HG03565 (cell line): Measurements from ENCODE around the gene CAVIN2.

Experiments
- ATAC-seq: cut with Tn5 transposase; IDR thresholded peaks from one replicate; pipeline ENCODE4 v1.9.1; 2021; ENCODE audit warnings: mild to moderate bottlenecking, moderate library complexity; ENCODE audit not compliant: unreplicated experiment

The CAVIN2 gene

DNA sequence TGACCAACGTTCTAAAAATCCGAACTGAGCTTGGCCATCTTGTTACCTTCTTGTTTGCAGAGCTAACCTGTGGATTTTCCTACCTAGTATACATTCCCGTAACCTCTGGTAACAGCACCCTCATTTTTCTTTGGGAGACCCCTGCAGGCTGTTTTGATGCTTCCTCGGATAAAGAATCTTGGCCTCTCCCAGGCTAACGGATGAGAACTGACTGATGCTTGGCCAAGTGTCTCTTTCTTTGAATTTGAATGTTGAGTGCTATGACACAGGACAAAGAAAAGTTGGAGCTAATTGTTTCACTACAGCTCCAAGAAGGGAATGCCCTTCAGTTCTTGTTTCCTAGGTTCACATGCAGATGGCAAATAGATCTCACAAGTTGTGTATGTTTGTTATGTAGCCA, 19.3 kb upstream of the CAVIN2 start:
- no peak for ATAC-seq

DNA sequence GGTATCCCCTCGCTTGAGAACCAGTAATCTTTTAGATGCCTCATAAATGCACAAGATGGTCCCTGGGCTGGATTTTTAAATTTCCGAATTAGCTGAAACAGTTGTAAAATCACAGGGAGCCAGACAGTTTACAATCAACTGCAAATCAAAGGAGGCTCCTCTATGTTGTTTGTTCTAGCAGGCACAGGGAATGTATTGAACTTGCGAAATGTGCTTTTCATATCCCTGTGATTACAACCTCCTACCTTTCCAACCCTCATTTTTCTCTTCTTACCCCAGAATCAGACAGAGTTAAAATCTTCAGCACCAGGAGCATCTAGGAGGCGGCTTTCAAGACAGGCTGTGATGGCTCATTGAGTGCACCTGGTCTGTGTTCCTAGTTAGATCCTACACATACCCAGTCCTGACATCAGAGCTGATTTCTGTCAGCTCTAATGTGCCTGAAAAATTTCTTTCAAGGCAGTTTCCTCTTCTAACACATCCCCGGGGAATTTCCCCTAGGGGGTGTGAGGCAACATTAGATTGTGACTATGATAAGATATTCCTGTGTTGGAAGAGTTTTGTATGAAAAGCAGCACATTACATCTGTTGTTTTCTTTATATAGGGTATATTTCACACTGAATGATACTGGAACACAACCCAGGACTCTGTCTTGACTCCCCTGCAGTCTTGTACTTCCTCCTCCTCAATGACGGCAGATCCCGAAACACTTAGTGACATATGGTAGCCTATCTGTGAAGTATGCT, 17.9 kb upstream of the CAVIN2 start:
- no peak for ATAC-seq

DNA sequence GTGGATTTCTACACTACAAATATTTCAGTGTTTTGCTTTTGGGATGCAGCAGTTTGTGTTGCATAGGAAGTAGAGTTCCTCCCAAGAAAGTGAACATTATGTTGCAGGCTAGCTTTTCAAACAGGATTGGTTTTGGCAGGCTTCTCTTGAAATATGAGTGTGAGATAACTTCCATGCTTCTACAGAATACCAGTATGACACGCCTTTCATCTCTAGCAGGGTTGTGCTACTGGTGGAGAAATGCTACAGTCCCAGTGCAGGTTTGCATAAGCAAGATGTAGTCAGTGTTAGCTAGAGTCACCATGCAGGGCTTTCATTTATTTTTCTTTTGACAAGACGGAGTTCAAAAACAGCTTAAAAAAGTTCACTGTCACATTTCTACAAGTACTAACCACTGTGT, 17.1 kb upstream of the CAVIN2 start:
- no peak for ATAC-seq

DNA sequence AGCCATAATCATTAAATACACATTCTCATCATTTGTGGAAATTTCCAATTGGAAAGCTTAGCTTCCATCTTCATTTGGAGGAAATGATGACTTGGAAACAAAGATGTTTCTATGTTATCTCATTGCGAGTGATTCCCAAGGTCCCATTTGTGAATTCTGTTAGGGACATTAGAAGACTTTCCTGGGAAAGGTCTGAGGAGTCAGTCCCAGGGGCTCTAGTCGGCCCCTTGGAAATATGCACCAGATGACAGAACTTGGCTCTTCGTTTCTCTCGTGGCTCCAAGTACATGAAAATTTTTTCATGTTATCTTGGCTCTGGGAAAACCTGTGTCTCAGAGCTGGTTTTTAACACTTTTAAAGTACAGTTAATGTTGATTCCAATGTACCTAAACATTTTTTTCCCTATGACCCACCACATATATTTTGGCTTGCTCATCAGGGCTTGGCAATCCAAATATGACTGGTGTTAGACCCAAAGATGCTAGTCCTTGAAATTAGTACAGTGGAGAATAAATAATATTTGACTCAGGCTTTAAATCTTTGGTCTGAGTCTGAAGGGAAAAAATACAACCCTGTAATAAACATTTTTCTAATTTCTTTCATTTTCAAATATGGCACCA, 15.4 kb upstream of the CAVIN2 start:
- no peak for ATAC-seq

DNA sequence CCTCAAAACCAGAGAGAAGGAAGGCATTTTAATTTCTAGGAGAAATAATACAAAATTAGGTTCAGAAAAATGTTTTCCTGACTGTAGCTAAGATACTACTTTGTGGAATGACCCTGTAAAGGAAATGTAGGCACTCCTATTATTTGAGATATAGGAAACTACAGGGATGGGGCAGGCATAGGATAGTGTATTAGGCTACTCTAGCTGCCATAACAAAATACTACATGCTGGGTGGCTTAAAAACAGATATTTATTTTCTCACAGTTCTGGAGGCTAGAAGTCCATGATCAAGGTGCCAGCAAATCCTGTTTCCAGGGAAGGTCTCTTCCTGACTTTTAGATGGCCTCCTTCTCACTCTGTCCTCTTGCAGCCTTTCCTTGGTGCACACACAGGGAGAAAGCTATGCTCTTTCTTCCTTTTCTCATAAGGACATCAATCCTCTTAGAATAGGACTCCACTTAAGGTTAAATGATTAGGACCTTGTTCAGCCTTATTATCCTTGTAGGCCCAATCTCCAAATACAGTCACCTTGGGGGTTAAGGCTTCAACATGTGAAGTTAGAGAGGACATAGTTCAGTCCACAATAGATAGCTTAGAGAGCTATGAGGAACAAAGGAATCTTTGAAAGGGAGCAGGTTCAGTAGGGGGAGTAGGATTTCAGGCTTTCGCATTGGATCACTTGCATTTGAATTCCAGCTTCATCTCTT, 14.0 kb upstream of the CAVIN2 start:
- no peak for ATAC-seq

DNA sequence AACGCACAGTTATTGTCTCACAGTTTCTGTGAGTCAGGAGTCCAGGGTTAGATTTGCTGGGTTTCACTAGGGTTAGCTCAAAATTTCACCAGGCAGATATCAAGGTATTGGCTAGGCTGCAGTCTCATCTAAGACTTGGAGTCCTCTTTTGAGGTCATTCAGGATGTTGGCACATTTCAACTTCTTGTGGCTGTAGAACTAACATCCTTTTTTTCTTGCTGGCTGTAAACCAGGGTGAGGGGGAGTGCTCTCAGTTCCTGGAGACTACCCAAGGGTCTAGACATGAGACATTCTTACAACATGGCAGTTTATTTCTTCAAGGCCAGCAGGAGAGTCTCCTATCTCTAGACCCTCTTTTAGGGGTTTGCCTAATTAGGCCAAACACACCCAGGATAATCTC, 12.8 kb upstream of the CAVIN2 start:
- ATAC-seq = no peak

DNA sequence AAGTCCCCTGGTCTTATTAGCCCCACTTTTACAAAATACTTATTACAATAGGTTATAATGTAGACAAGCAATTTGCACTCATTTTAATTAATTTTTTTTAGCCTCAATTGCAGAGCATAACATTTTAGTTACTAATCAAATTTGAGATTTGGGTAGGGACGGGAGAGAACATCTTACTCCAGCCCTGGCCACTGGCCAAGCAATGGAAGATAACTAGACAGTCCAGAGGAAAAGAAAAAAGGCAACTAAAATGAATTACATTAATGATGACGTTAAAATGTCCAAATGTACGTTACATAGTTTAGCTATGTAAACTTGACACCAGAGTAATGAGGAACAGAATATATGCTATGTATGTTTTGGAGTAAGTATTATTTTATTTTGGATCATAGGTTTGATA, 11.0 kb upstream of the CAVIN2 start:
- ATAC-seq = no peak

DNA sequence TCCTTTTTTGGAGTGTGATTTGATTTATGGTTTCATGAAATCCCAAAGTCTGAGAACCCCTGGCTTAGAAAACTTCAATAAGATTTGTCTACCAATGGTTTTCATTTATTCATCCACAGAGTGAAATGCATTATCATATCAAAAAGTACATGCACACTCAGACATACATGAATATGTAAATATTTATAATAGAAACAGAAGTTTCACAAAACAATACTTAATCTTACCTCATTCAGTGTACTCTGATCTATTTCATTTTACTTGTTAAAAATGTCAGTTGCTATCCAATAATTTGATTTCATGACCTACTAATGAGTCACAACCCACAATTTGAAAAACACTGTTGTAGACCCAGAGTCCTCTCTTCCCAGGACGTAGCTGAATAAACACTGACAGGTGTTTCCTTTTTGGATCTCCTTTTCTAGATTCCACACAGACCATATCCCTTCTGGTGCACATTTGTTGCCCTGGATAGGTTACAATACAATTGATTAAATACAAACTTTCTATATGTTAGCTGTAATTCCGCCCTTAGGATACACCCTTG, 10.4 kb upstream of the CAVIN2 start:
- no peak for ATAC-seq

DNA sequence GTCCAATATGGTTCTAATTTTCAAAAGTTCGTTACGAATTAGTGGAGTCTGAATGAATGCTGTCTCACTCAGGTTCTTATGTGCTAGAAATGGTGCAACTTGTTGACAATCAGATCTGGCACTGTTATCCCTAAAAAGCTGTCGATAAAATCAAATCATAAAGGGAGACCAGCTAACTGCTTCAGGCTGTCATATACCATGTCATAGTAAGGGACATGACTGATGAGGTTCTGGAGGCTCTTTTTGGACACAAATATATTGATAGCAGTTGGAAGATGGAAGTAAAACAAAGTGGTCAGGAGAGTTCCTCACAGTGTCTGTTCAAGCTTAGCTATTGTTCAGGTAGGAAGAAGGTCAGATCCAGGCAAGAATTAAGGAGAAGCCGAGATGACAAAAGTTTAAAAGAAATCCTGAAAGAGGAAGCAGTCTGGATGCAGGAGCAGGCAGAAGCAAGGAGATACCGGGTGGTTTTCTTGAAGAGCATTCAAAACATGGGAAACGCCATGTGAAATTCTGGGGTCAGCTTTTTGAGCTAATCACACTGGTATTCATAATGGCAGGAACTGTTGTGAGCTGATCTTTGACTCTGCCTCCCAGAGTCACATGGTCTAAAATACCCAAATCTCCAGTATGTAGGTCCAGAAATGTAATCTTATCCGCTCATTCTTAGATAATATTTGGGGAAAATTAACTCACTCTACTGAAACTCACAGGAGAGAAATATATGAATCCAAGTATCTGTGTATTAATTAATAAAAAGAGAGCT, 9.4 kb upstream of the CAVIN2 start:
- ATAC-seq = no peak

DNA sequence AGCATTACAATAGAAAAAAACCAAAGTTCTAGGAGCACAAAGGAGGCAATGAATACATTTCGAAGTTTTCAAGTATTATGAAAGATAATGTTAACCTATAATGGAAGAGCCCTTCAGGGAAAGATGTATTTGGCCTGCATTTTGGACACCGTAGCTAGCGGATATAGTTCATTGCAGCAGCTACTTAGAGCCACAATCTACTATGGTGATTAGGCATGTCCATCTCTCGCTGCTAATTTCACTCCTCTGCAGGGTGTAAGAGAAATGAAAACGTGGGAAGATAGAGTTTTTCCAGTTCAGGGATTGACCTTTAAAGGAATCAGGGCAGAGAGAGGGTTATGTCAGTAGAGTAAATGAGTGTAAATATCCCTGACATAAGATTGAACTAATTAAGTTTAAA, 8.5 kb upstream of the CAVIN2 start:
- ATAC-seq = no peak

DNA sequence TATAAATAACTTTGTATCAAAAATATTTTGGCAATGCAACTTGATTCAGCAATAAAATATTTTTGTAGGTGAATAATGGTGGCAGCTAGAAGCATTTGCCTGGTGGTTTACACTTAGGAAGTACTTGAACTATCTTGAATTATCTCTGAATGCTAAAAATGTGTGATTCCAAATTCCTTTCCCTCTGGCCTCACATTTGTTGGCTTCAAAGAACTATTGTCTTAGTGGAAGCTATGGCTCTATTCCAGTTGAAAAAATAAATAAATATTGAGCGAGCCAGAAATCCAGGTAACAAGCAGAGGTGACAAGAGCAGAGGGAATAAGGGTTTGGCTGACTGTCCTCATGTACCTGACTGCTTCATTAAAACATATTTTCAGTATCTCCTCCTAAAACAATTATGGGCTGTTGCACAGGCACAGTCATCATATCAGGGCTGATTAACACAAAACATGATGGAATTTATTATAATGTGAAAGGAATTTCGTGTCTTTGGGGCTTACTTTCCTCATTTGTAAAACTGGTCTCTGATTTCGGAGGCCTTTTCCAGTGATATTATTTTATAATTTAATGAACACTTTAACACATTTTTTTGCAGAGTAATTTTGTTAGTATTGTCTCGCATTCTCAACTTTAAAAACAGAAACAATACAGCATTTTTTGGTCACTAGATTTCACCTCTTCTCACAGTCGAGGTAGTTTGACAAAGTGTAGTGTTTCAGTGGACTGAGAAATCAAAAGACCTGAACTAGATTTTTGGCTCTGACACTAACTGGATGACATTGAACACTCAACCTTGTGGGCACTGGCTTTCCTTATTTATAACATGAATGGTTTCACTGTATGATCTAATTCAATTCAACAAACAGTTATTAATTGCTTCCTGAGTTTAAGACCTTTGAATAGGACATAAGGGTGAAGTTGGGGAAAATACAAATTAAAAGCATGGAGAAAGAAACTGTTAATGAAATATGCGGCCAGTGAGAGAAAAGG, 7.8 kb upstream of the CAVIN2 start:
- no peak for ATAC-seq

DNA sequence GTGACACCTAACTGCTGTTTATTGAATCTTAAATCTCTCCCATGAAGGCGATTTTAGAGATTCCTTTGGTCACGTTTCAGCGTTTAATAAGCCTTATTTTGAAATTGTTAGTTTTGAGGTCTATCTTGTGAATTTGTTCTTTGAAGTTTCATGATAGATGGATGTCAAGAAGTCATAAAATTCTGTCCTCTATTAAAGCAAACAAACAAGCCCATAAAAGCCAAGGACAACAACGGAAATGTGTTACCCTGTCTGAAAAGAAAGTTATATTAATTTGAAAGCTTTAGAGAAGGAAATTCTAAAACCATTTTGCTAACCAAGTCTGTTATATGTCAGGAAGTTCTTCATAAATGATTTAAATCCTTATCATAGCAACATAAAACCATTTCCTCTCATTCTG, 7.0 kb upstream of the CAVIN2 start:
- no peak for ATAC-seq

DNA sequence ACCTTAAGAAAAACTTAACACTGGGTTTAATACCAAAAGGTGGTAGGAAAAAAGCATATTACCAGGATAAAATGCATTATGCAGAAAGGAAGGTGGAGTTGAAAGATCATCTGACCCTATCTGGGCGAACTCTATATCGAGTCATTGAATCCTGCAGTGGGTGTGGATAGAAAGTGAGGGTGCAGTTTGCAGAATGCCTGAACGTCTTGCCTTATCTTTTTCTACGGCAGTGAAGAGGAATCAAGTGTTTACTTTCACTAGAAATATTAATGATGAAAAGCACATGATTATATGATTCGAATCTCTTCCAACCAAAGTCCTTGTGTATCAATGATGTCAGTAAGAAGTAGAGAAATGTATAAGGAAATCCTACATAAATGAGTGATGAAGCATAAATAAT, 4.3 kb upstream of the CAVIN2 start:
- no peak for ATAC-seq

DNA sequence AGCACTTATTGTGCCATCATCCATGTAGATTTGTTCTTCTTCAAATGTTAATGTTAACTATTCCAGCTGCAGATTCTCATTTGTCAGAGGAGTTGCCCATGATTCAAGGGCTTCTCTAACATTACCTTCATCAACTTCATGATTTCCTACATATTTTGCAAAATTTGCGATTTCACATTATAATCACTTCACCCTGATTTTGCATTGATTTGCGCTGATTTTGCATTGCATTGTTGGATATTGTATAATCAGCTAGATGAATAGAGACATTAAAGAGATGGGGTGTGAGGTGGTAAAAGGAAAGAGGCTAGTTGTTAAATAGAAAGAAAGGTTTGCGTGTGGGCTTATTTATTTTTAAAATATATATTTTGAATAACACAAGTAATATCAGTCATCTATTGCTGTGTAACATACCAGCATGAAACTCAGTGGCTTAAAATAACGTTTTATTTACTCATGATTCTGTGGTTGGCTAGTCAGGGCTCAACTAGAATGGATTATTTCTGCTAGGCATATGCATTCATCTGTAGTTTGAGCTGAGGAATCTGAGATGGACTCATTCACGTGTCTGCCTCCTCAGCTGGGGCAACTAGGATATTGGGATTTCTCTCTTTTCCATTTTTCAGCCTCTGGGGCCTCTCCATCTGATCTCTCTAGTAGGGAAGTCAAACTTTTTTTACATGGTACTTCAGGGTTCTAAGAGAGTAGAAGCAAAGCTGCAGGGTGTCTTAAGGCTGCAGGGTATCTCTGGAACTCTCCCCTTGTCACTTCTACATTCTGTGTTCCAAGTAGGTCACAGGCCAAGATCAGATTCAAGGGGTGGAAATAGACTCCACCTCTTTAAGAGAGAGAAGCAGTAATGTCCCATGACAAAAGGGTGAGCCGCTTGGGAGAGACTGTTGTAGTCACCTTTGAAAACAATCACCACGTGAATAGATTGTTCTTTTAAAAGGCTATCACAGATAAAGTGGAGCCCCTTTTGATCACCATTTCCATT, 2.2 kb upstream of the CAVIN2 start:
- no peak for ATAC-seq

DNA sequence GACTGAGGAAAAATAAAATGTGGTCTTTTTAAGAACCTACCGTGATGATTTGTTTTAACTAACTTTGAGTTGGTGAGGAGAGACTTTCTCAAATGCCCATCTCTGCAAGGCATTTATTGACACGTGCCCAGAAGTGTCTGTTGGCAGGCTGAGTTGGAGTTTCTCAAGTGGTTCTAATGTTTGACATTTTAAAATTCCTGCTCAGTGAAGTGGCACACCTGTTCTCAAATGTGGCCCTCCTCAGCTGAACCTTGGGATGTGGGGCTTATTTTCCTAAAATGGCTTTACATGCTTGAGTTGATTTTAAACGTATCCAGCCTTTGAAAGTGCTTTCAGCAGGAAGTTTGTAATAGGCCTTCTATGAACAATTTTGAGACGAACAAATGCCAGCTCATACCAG, 876 bp upstream of the CAVIN2 start:
- no peak for ATAC-seq

DNA sequence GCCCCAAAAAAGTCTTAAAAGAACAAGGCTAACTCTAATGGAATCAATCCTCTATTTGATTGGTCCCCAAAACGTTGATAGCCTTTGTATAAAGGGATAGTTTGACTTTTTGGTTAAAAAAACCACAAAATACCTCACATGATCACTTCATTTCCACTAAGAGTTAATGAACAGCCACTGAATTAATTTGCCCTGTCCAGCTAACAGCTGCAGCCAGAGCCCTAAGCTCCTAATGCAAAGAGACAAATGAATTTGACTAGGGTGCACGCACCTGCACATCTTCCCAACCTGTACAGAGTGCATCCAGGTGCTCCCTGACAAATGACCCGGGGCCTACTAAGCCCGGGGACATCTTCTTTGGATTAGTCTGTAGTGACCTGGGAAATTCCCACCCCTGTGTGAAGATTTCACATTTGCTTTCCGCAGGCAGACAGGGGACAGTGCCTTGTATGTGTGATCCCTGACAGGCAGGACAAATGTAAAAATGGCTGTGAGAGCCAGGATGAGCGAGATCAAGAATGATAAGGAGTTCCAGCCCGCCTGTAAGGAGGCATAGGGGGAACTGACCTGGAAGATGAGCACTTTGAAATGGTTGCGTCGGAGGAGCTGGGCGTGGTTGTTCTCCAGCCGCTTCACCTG, 893 bp downstream of the CAVIN2 start:
- no peak for ATAC-seq

DNA sequence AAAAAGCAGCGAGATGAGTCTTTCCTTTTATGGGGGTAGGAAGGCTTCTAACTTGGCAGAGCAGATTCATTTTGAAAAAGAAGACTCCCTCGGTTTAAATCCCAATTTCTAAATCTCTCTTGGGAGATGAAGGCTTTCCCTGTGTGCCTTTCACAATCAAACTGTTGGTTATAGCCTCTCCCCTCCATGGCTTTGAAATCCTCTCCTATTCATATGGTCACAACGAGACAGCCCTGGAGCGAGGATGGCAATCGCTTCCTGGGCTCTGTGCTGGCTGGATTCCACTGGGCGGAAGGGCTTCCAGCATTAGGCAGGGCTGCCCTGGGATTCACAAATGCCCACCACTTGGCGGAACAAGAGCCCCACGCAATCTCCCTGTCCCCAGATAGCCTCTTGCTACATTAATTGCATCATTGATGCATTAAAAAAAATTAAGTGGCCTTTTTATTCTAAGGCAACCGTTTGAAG, 1.6 kb downstream of the CAVIN2 start:
- ATAC-seq = no peak

DNA sequence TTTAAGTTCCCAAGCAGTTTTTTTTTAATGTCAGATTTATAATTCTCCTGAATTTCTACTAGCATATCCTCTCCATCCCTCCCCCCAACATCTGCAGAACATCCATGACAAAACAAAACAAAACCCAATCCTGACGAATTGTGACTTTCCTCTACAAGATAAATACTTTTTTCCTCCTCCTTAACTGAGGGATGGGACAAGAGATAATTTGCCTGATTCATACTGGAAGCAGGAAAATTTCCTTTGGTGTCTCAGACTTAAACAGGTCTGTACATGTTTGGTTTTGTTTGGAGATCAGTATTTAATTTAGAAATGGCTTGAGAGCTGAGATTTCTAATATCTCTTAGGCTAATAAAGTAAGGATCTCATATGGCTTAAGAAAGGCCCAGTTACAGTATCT, 2.2 kb downstream of the CAVIN2 start:
- no peak for ATAC-seq
